ENCODE data around the gene NACAD.

- TF ChIP-seq ZNF513 (tag by site-specific recombination; IDR thresholded peaks at IDR 0.05): no peak
- TF ChIP-seq ZNF354C (tag by site-specific recombination; IDR thresholded peaks at IDR 0.05; ENCODE audit: borderline replicate concordance, low read depth): no peak
- no peak for TF ChIP-seq ZBTB8A (tag by site-specific recombination; IDR thresholded peaks at IDR 0.05)
- TF ChIP-seq PATZ1 (tag by site-specific recombination; IDR thresholded peaks at IDR 0.05): no peak
- TF ChIP-seq ZEB2 (tag by site-specific recombination; IDR thresholded peaks at IDR 0.05): no peak
- no peak for TF ChIP-seq SP7 (tag by site-specific recombination; IDR thresholded peaks at IDR 0.05)
- TF ChIP-seq KLF1 (tag by site-specific recombination; IDR thresholded peaks at IDR 0.05): no peak
- no peak for TF ChIP-seq BCL6B (tag by site-specific recombination; IDR thresholded peaks at IDR 0.05)
- no peak for TF ChIP-seq SALL2 (tag by site-specific recombination; IDR thresholded peaks at IDR 0.05; ENCODE audit: borderline replicate concordance)
- TF ChIP-seq CTCF (tag by site-specific recombination; IDR thresholded peaks at IDR 0.05): peak; percentile 61
- TF ChIP-seq ZBTB49 (tag by site-specific recombination; IDR thresholded peaks at IDR 0.05; ENCODE audit: low read depth): no peak
These were observed 47.6 kb upstream of the NACAD start for GRCh38 chr7:45136106-45137060.

Data from HEK293 (cell line).